ENCODE results near the gene POLR3A. TPM values are rescaled to one million over a fixed set of nuclear protein-coding genes. Genes with fewer than 3 reads are reported as not detected.

POLR3A gene
- total RNA-seq, 2 experiments from 2014 or later, result 6.7 to 6.9 TPM

DNA sequence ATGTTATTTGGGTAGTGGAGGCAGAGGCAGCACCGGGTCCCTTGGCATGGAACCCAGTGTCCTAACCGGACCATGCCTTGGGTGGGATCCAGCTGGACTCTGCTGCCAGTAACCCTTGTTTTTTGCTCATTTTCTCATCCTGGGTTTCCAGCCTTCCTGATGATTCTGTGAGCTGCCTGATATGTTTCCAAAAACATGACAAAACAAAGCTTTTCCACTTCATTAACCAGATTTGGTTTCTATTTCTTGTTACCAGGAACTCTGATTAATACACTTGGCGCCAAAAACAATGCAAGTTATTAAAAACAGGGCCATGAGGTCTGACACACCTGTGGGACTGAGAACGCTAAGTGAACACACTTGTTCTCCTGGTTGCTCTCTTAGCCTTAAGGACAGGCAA lies 69.9 kb downstream of the POLR3A start:
- H3K4me3 Mint-ChIP-seq, result no peak overlapping the region
- intact Hi-C loops (cut with DNase I, micrococcal nuclease), result no loop called here
- no peaks in the 10 kb centered on the region for H3K9me3 ChIP-seq (ENCODE audit: control insufficient read depth in 1 of 2, insufficient read depth in 1 of 2, low read length in 2 of 2)
- ChIA-PET POLR2A (no interaction called here), CTCF (no interaction called here)
- no peaks in the 10 kb centered on the region for H3K9me3 Mint-ChIP-seq
- no peak overlapping the region for H3K27ac Mint-ChIP-seq
- no peak overlapping the region for H3K27ac ChIP-seq (ENCODE audit: low read depth in 1 of 2, low read length in 2 of 2)
- H3K4me1 Mint-ChIP-seq (ENCODE audit: low read depth), result no peaks in the 10 kb centered on the region
- no peak overlapping the region for H3K4me3 ChIP-seq (ENCODE audit: low read length)
- peaks cover 4% of the 10 kb centered on the region for H3K27me3 Mint-ChIP-seq
- peaks cover 0 to 6% of the 10 kb centered on the region in 2 experiments for H3K27me3 ChIP-seq (ENCODE audit: control insufficient read depth in 1 of 2, insufficient read depth in 2 of 2, low read length in 2 of 2)
- DNase-seq (no peak), ATAC-seq (ENCODE audit: poor library complexity) (no peak)
- H3K4me1 ChIP-seq (ENCODE audit: insufficient read depth, low read length), result no peaks in the 10 kb centered on the region
- H3K36me3 ChIP-seq (ENCODE audit: insufficient read depth, low read length), result no peaks in the 10 kb centered on the region
- TF ChIP-seq, protein P1, sequence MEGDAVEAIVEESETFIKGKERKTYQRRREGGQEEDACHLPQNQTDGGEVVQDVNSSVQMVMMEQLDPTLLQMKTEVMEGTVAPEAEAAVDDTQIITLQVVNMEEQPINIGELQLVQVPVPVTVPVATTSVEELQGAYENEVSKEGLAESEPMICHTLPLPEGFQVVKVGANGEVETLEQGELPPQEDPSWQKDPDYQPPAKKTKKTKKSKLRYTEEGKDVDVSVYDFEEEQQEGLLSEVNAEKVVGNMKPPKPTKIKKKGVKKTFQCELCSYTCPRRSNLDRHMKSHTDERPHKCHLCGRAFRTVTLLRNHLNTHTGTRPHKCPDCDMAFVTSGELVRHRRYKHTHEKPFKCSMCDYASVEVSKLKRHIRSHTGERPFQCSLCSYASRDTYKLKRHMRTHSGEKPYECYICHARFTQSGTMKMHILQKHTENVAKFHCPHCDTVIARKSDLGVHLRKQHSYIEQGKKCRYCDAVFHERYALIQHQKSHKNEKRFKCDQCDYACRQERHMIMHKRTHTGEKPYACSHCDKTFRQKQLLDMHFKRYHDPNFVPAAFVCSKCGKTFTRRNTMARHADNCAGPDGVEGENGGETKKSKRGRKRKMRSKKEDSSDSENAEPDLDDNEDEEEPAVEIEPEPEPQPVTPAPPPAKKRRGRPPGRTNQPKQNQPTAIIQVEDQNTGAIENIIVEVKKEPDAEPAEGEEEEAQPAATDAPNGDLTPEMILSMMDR (IDR thresholded peaks at IDR 0.05), result no peak
- H3K36me3 Mint-ChIP-seq (ENCODE audit: low read depth), result no peaks in the 10 kb centered on the region

DNA sequence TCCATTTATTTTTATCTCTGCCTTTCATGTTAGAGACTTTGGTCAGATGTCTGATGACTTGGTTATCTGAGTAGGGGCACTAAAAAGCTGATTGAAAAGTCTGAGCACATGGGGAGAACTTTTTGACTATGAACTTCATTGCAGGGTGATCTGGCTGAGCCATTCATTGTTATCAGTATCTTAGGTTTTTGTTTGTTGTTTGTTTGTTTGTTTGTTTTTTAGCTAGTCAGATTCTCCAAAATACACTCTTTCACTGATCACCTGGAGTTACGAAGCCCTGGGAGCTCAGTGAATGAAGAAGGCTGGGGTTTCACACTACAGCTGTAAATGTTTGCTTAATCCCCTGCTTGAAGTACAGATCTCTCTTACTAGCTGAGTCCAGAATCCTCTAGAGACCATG lies 74.2 kb downstream of the POLR3A start:
- Histone ChIP-seq H3K27me3 (ENCODE audit: control insufficient read depth in 1 of 2, insufficient read depth in 2 of 2, low read length in 2 of 2) (peaks cover 0 to 2% of the 10 kb centered on the region in 2 experiments), H3K36me3 (ENCODE audit: insufficient read depth, low read length) (no peaks in the 10 kb centered on the region), H3K4me3 (ENCODE audit: low read length) (no peak overlapping the region), H3K27ac (ENCODE audit: low read depth in 1 of 2, low read length in 2 of 2) (no peak overlapping the region), H3K4me1 (ENCODE audit: insufficient read depth, low read length) (no peaks in the 10 kb centered on the region), H3K9me3 (ENCODE audit: control insufficient read depth in 1 of 2, insufficient read depth in 1 of 2, low read length in 2 of 2) (peaks cover 18 to 28% of the 10 kb centered on the region in 2 experiments)
- Mint-ChIP-seq H3K9me3 (peaks cover 5% of the 10 kb centered on the region), H3K4me3 (no peak overlapping the region), H3K27me3 (peaks cover 13% of the 10 kb centered on the region), H3K27ac (no peak overlapping the region), H3K36me3 (ENCODE audit: low read depth) (no peaks in the 10 kb centered on the region), H3K4me1 (ENCODE audit: low read depth) (no peaks in the 10 kb centered on the region)
- TF ChIP-seq, protein P1 (IDR thresholded peaks at IDR 0.05), result no peak
- DNase-seq, result no peak
- ATAC-seq (ENCODE audit: poor library complexity), result no peak
- intact Hi-C loops (cut with DNase I, micrococcal nuclease), result no loop called here
- CTCF ChIA-PET, result no interaction called here
- POLR2A ChIA-PET, result no interaction called here

- TF ChIP-seq, protein P1 (IDR thresholded peaks at IDR 0.05), result no peak
- DNase-seq (no peak), ATAC-seq (ENCODE audit: poor library complexity) (no peak)
- Histone ChIP-seq H3K4me3 (ENCODE audit: low read length) (no peak overlapping the region), H3K36me3 (ENCODE audit: insufficient read depth, low read length) (no peaks in the 10 kb centered on the region), H3K27me3 (ENCODE audit: control insufficient read depth in 1 of 2, insufficient read depth in 2 of 2, low read length in 2 of 2) (peaks cover 2 to 9% of the 10 kb centered on the region in 2 experiments), H3K27ac (ENCODE audit: low read depth in 1 of 2, low read length in 2 of 2) (no peak overlapping the region), H3K9me3 (ENCODE audit: control insufficient read depth in 1 of 2, insufficient read depth in 1 of 2, low read length in 2 of 2) (peaks cover 18 to 41% of the 10 kb centered on the region in 2 experiments), H3K4me1 (ENCODE audit: insufficient read depth, low read length) (no peaks in the 10 kb centered on the region)
- Mint-ChIP-seq H3K4me3 (no peak overlapping the region), H3K4me1 (ENCODE audit: low read depth) (no peaks in the 10 kb centered on the region), H3K36me3 (ENCODE audit: low read depth) (no peaks in the 10 kb centered on the region), H3K9me3 (peaks cover 5% of the 10 kb centered on the region), H3K27me3 (peaks cover 38% of the 10 kb centered on the region), H3K27ac (no peak overlapping the region)
- POLR2A ChIA-PET, result no interaction called here
- CTCF ChIA-PET, result no interaction called here
- intact Hi-C loops (cut with DNase I, micrococcal nuclease), result no loop called here
Measured at GRCh38 chr10:77949167-77949566, 80.1 kb downstream of the POLR3A start.

Measured in CD4-positive, alpha-beta T cell (primary cell).